ENCODE results near the gene CCNDBP1. TPM values are rescaled to one million over a fixed set of nuclear protein-coding genes. Genes with fewer than 3 reads are reported as not detected.
"Not testable (repeated sequence)": the region's sequence is repeated elsewhere in the genome, so short reads cannot be mapped to it uniquely, and the experiment has no call there.

Gene CCNDBP1
- total and polyA plus RNA-seq, 7 donors, result 34.9 to 79.2 (median 41.1) TPM

GRCh38 chr15:43190178-43190577 is 5.0 kb downstream of the CCNDBP1 start:
- H3K27ac ChIP-seq, result peak overlapping the region; percentile 73

GRCh38 chr15:43193710-43194109 is 8.5 kb downstream of the CCNDBP1 start:
- TF ChIP-seq CTCF (IDR thresholded peaks at IDR 0.05), result no peak
- no peak for ATAC-seq
- H3K4me3 ChIP-seq, result no peak overlapping the region
- intact Hi-C loops (cut with DNase I), result no loop called here
- H3K36me3 ChIP-seq (ENCODE audit: insufficient read depth in 1 of 2, low read depth in 1 of 2), result peaks cover 16 to 69% of the 10 kb centered on the region in 2 donors
- no peaks in the 10 kb centered on the region for H3K27me3 ChIP-seq (ENCODE audit: insufficient read depth in 3 of 3, low read length in 2 of 3)
- peaks cover 30% of the 10 kb centered on the region for H3K4me1 ChIP-seq
- no peak overlapping the region for H3K27ac ChIP-seq
- no peaks in the 10 kb centered on the region for H3K9me3 ChIP-seq
- WGBS, 3 donors, result 89 to 99% (median 94%) methylated on average over 2 of the region's 2 CpGs
- no peak for DNase-seq

More at GRCh38 chr15:43190178-43190577, 5.0 kb downstream of the CCNDBP1 start:
- peaks cover 52% of the 10 kb centered on the region for H3K4me1 ChIP-seq
- peak; percentile 52 to 70 for DNase-seq
- peak in 3 of 4 donors; percentile 21 to 52 (median 51) for ATAC-seq
- H3K4me3 ChIP-seq, result no peak overlapping the region
- H3K36me3 ChIP-seq (ENCODE audit: insufficient read depth in 1 of 2, low read depth in 1 of 2), result peaks cover 18 to 60% of the 10 kb centered on the region in 2 donors
- no peaks in the 10 kb centered on the region for H3K9me3 ChIP-seq
- no peak for TF ChIP-seq CTCF (IDR thresholded peaks at IDR 0.05)
- intact Hi-C loops (cut with DNase I), result no loop called here
- no peaks in the 10 kb centered on the region for H3K27me3 ChIP-seq (ENCODE audit: insufficient read depth in 3 of 3, low read length in 2 of 3)
- WGBS, 3 donors, result 46 to 70% (median 63%) methylated on average over 1 of the region's 1 CpG

- TF ChIP-seq CTCF (IDR thresholded peaks at IDR 0.05), result no peak
- H3K9me3 ChIP-seq, result no peaks in the 10 kb centered on the region
- H3K27me3 ChIP-seq (ENCODE audit: insufficient read depth in 3 of 3, low read length in 2 of 3), result no peaks in the 10 kb centered on the region
- H3K4me3 ChIP-seq, result peak overlapping the region; percentile 17
- peak; percentile 50 to 88 (median 80) for ATAC-seq
- H3K4me1 ChIP-seq, result peaks cover 23% of the 10 kb centered on the region
- intact Hi-C loops (cut with DNase I), result no loop called here
- H3K27ac ChIP-seq, result peak overlapping the region; percentile 80
- peaks cover 16 to 60% of the 10 kb centered on the region in 2 donors for H3K36me3 ChIP-seq (ENCODE audit: insufficient read depth in 1 of 2, low read depth in 1 of 2)
- 22 to 53% (median 30%) methylated on average over 2 of the region's 2 CpGs for WGBS, 3 donors
- no peak for DNase-seq
These were observed 9.6 kb downstream of the CCNDBP1 start for GRCh38 chr15:43194795-43195194.

GRCh38 chr15:43196760-43197548 is 11.8 kb downstream of the CCNDBP1 start:
- Histone ChIP-seq H3K9me3 (no peaks in the 10 kb centered on the region), H3K36me3 (ENCODE audit: insufficient read depth in 1 of 2, low read depth in 1 of 2) (peaks cover 6 to 38% of the 10 kb centered on the region in 2 donors), H3K4me3 (no peak overlapping the region), H3K4me1 (peaks cover 21% of the 10 kb centered on the region), H3K27ac (no peak overlapping the region), H3K27me3 (ENCODE audit: insufficient read depth in 3 of 3, low read length in 2 of 3) (no peaks in the 10 kb centered on the region)
- WGBS, 3 donors, result 60 to 73% (median 71%) methylated on average over 10 of the region's 10 CpGs
- ATAC-seq (peak in 3 of 4 donors; percentile 38 to 52 (median 40)), DNase-seq (no peak)
- intact Hi-C loops (cut with DNase I), result no loop called here
- no peak for TF ChIP-seq CTCF (IDR thresholded peaks at IDR 0.05)

GRCh38 chr15:43197773-43198172 is 12.6 kb downstream of the CCNDBP1 start:
- peaks cover 2 to 30% of the 10 kb centered on the region in 2 donors for H3K36me3 ChIP-seq (ENCODE audit: insufficient read depth in 1 of 2, low read depth in 1 of 2)
- intact Hi-C loops (cut with DNase I); H3K9me3 ChIP-seq; ATAC-seq; H3K27me3 ChIP-seq (ENCODE audit: insufficient read depth in 3 of 3, low read length in 2 of 3); DNase-seq; H3K4me3 ChIP-seq; H3K27ac ChIP-seq: not testable (repeated sequence)
- 77 to 84% (median 80%) methylated on average over 3 of the region's 3 CpGs for WGBS, 3 donors
- H3K4me1 ChIP-seq, result peaks cover 21% of the 10 kb centered on the region

- H3K4me3 ChIP-seq; H3K27ac ChIP-seq; DNase-seq; H3K27me3 ChIP-seq (ENCODE audit: insufficient read depth in 3 of 3, low read length in 2 of 3); intact Hi-C loops (cut with DNase I); ATAC-seq; H3K9me3 ChIP-seq: not testable (repeated sequence)
- WGBS, 3 donors, result 97 to 99% (median 98%) methylated on average over 4 of the region's 4 CpGs
- Histone ChIP-seq H3K4me1 (peaks cover 18% of the 10 kb centered on the region), H3K36me3 (ENCODE audit: insufficient read depth in 1 of 2, low read depth in 1 of 2) (peaks cover 0 to 22% of the 10 kb centered on the region in 2 donors)
These were observed 13.4 kb downstream of the CCNDBP1 start for GRCh38 chr15:43198556-43198955.

All from psoas muscle (tissue), 8 donors.